K562 (cell line): Measurements from ENCODE around the gene FBXO11. TPM values are rescaled to one million over a fixed set of nuclear protein-coding genes. Genes with fewer than 3 reads are reported as not detected.

Experiments used
- BRD4 ChIP-seq: fragments of 200-600 bp; sonication (generic); IDR thresholded peaks from 2 replicates; pipeline ENCODE4 v1.6.1; 2017; ENCODE audit warnings: inconsistent platforms
- CBFA2T3 ChIP-seq: fragments of 450-650 bp; IDR thresholded peaks from 2 replicates; pipeline ENCODE4 v1.6.1; 2017
- CHD1 ChIP-seq: fragments of 200-600 bp; sonication (generic); IDR thresholded peaks from one replicate; pipeline ENCODE4 v1.6.1; 2012; ENCODE audit warnings: mild to moderate bottlenecking, moderate library complexity, low read length, inconsistent platforms
- E2F4 ChIP-seq: sonication (generic); formaldehyde crosslinking; IDR thresholded peaks from 2 replicates; pipeline ENCODE4 v1.8.0; 2022; ENCODE audit warnings: mild to moderate bottlenecking, low read depth, missing genetic modification reagents
- MITF ChIP-seq: IDR thresholded peaks from 2 replicates; pipeline ENCODE4 v1.6.1; 2014; ENCODE audit warnings: antibody characterized with exemption
- NFRKB ChIP-seq: fragments of 450-650 bp; IDR thresholded peaks from 2 replicates; pipeline ENCODE4 v1.6.1; 2016; ENCODE audit warnings: low read depth
- NFYB ChIP-seq: IDR thresholded peaks from 2 replicates; pipeline ENCODE4 v1.6.1; 2011; ENCODE audit warnings: mild to moderate bottlenecking, moderate library complexity; ENCODE audit not compliant: insufficient read length; ENCODE audit errors: extremely low read depth
- PCBP1 ChIP-seq: fragments of 200-400 bp; formaldehyde crosslinking; IDR thresholded peaks from 2 replicates; pipeline ENCODE4 v1.6.1; 2018; ENCODE audit warnings: mild to moderate bottlenecking, low read depth, low read length; ENCODE audit not compliant: poor library complexity, severe bottlenecking
- RAD21 ChIP-seq, 2 experiments: fragments of 250-450 bp in 1 of 2; fragments of 450-650 bp in 1 of 2; sonication (Bioruptor Pico) in 1 of 2; formaldehyde crosslinking in 1 of 2; IDR thresholded peaks in 1 of 2; conservative IDR thresholded peaks in 1 of 2; 2 replicates each; pipeline versions ENCODE4 v1.4.0 to v1.8.0; 2020 to 2022; ENCODE audit warnings: mild to moderate bottlenecking in 2 of 2, moderate library complexity in 1 of 2
- SMARCE1 ChIP-seq: fragments of 450-650 bp; IDR thresholded peaks from 2 replicates; pipeline ENCODE4 v1.7.1; 2016; ENCODE audit warnings: mild to moderate bottlenecking
- SNIP1 ChIP-seq: fragments of 450-650 bp; IDR thresholded peaks from 2 replicates; pipeline ENCODE4 v1.7.1; 2017; ENCODE audit warnings: low read depth, mild to moderate bottlenecking
- TBL1XR1 ChIP-seq, 2 experiments: IDR thresholded peaks; 2 replicates each; pipeline ENCODE4 v1.6.1; 2012; ENCODE audit warnings: improper control_type of control experiment in 2 of 2, low read length in 2 of 2, mild to moderate bottlenecking in 1 of 2
- TCF7L2 ChIP-seq: fragments of 150-350 bp; IDR thresholded peaks from 2 replicates; pipeline ENCODE4 v1.6.1; 2016; ENCODE audit warnings: low read depth, mild to moderate bottlenecking, low read length, moderate library complexity
- ZNF197 ChIP-seq: fragments of 200-800 bp; sonication (Bioruptor generic); IDR thresholded peaks from 2 replicates; pipeline ENCODE4 v1.6.1; 2016; ENCODE audit warnings: low read depth, missing genetic modification characterization, missing compliant biosample characterization
- ZNF717 ChIP-seq: fragments of 250-450 bp; sonication (Bioruptor Pico); IDR thresholded peaks from 2 replicates; pipeline ENCODE4 v1.5.0; 2021
- polyA plus RNA-seq, 8 experiments: library from polyadenylated mRNA; depleted of rRNA in 4 of 8; stranded (reverse) in 5 of 8; unstranded in 3 of 8; fragments of >200 nt; fragmentation: Nextera tagmentation in 2 of 8; fragmentation: Illumina TruSeq in 1 of 8; extraction: Ambion mirVana in 2 of 8; extraction: Trizol in 1 of 8; gene quantifications; 2 replicates each; pipeline versions ENCODE4 v1.2.1 to v1.2.3, GENCODE V29; 2011 to 2014; ENCODE audit warnings: inconsistent platforms in 1 of 8, missing spikeins in 1 of 8
- total RNA-seq, 7 experiments: library from RNA; depleted of rRNA in 6 of 7; stranded (reverse); fragments of >200 nt in 6 of 7; fragmentation: Illumina TruSeq in 2 of 7; extraction: Trizol in 2 of 7; gene quantifications; 2 replicates each; pipeline versions ENCODE4 v1.2.1 to v1.2.3, GENCODE V29; 2011 to 2021; ENCODE audit warnings: low replicate concordance in 1 of 7
- TF ChIP-seq, protein P1 (sequence below): fragments of 450-650 bp; formaldehyde crosslinking; IDR thresholded peaks from 2 replicates; pipeline ENCODE4 v1.4.0; 2022; ENCODE audit warnings: missing genetic modification characterization
- TF ChIP-seq, protein P2 (sequence below): sonication (generic); formaldehyde crosslinking; IDR thresholded peaks from 2 replicates; pipeline ENCODE4 v1.8.1; 2022; ENCODE audit warnings: missing genetic modification reagents
- TF ChIP-seq, protein P3 (sequence below): sonication (generic); formaldehyde crosslinking; IDR thresholded peaks from 2 replicates; pipeline ENCODE4 v1.8.1; 2023; ENCODE audit warnings: mild to moderate bottlenecking, missing genetic modification reagents

FBXO11 gene
- total and polyA plus RNA-seq, 9 of the 15 experiments (the other 6 are each of a cell fraction or from before 2014, with no cell fraction given), result 8.8 to 44.5 (median 24.1) TPM

DNA sequence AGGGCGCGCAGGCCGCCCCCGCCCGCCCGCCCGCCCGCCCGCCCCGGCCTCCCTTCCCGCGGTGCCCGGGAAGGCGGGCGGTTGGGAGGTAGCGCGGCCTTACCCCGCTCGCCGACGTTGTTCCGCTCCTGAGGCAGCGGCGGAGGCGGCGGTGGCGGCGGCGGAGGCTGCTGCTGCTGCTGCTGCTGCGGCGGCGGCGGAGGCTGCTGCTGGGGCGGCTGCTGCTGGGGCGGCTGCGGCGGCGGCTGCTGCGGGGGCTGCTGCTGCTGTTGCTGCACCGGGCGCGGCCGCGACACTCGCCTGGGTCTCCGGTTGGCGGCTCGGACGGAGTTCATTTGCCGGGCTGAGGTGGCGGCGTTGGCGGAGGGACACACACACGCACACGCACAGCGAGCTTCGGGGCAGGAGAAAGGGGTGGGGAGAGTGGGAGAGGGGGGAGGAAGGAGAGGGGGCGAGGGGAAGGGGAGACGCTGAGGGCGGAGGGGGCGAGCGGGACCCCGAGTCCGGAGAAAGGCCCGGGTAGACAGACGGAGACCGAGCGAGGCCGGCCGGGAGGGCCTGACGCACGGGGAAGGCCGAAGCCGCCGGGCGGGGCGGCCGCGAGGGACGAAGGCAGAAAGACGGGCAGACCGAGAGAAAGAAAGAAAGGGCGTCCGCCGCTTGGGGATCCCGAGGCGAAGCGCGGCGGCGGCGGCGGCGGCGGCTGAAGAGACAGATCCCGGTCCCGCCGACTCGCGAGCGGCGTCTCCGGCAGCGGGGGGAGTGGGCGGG is 727 bp downstream of the FBXO11 start (continued):
- TF ChIP-seq, protein P1, sequence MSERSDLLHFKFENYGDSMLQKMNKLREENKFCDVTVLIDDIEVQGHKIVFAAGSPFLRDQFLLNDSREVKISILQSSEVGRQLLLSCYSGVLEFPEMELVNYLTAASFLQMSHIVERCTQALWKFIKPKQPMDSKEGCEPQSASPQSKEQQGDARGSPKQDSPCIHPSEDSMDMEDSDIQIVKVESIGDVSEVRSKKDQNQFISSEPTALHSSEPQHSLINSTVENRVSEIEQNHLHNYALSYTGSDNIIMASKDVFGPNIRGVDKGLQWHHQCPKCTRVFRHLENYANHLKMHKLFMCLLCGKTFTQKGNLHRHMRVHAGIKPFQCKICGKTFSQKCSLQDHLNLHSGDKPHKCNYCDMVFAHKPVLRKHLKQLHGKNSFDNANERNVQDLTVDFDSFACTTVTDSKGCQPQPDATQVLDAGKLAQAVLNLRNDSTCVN (CRISPR knock-in tag), result no peak
- no peak for TF ChIP-seq SNIP1
- TF ChIP-seq RAD21 (CRISPR knock-in tag; conservative IDR thresholded peaks at IDR 0.05 in 1 of 2, IDR thresholded peaks at IDR 0.05 in 1 of 2), result no peak
- TF ChIP-seq E2F4 (CRISPR knock-in tag), result no peak
- no peak for TF ChIP-seq NFYB
- TF ChIP-seq TCF7L2, result no peak
- TF ChIP-seq SMARCE1, result no peak
- TF ChIP-seq MITF, result no peak
- peak; percentile 75 for TF ChIP-seq PCBP1
- peak; percentile 43 for TF ChIP-seq CHD1
- 0 out of 2 replicates have a peak, but pooled peaks have one; percentile 13 for TF ChIP-seq NFRKB
- TF ChIP-seq ZNF717, result no peak
- TF ChIP-seq, protein P2, sequence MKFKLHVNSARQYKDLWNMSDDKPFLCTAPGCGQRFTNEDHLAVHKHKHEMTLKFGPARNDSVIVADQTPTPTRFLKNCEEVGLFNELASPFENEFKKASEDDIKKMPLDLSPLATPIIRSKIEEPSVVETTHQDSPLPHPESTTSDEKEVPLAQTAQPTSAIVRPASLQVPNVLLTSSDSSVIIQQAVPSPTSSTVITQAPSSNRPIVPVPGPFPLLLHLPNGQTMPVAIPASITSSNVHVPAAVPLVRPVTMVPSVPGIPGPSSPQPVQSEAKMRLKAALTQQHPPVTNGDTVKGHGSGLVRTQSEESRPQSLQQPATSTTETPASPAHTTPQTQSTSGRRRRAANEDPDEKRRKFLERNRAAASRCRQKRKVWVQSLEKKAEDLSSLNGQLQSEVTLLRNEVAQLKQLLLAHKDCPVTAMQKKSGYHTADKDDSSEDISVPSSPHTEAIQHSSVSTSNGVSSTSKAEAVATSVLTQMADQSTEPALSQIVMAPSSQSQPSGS (CRISPR knock-in tag), result no peak
- no peak for TF ChIP-seq TBL1XR1 (IDR thresholded peaks at IDR 0.05; ENCODE audit: low read length in 2 of 2)
- TF ChIP-seq CBFA2T3, result no peak
- peak; percentile 49; the same call in 1 of the 2 replicates for TF ChIP-seq BRD4
- no peak for TF ChIP-seq ZNF197 (CRISPR knock-in tag)
- TF ChIP-seq, protein P3, sequence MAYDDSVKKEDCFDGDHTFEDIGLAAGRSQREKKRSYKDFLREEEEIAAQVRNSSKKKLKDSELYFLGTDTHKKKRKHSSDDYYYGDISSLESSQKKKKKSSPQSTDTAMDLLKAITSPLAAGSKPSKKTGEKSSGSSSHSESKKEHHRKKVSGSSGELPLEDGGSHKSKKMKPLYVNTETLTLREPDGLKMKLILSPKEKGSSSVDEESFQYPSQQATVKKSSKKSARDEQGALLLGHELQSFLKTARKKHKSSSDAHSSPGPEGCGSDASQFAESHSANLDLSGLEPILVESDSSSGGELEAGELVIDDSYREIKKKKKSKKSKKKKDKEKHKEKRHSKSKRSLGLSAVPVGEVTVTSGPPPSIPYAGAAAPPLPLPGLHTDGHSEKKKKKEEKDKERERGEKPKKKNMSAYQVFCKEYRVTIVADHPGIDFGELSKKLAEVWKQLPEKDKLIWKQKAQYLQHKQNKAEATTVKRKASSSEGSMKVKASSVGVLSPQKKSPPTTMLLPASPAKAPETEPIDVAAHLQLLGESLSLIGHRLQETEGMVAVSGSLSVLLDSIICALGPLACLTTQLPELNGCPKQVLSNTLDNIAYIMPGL (CRISPR knock-in tag), result no peak
